Fibroblast of skin of scalp (primary cell): ENCODE data around the gene C6.

ENCODE experiments used
- DNase-seq: peaks from one replicate; pipeline ENCODE4 v3.0.0-alpha.2; 2013

The C6 gene

GRCh38 chr5:41120600-41120999 is 92.7 kb downstream of the C6 start:
- DNase-seq = no peak

GRCh38 chr5:41118177-41118576 is 95.2 kb downstream of the C6 start:
- no peak for DNase-seq

- DNase-seq = peak; percentile 86
These were observed 98.1 kb downstream of the C6 start for GRCh38 chr5:41115281-41115680.

GRCh38 chr5:41112486-41113455 is 100.6 kb downstream of the C6 start:
- DNase-seq = peak; percentile 77

GRCh38 chr5:41109186-41109585 is 104.1 kb downstream of the C6 start:
- peak; percentile 82 for DNase-seq

GRCh38 chr5:41102341-41102740 is 111.0 kb downstream of the C6 start:
- no peak for DNase-seq

GRCh38 chr5:41097642-41098041 is 115.7 kb downstream of the C6 start:
- DNase-seq = no peak

- no peak for DNase-seq
These were observed 117.8 kb downstream of the C6 start for GRCh38 chr5:41095324-41096101.

- no peak for DNase-seq
These were observed 118.5 kb downstream of the C6 start for GRCh38 chr5:41094871-41095270.

- no peak for DNase-seq
These were observed 119.5 kb downstream of the C6 start for GRCh38 chr5:41093803-41094202.
